Activated CD4-positive, alpha-beta T cell treated with anti-CD3 and anti-CD28 coated beads for 4 hours (primary cell): ENCODE measurements around the gene ERI3.

Source experiments
- DNase-seq, 2 donors: peaks; one replicate each; pipeline ENCODE4 v3.0.0-alpha.2; 2020

Gene ERI3

DNA sequence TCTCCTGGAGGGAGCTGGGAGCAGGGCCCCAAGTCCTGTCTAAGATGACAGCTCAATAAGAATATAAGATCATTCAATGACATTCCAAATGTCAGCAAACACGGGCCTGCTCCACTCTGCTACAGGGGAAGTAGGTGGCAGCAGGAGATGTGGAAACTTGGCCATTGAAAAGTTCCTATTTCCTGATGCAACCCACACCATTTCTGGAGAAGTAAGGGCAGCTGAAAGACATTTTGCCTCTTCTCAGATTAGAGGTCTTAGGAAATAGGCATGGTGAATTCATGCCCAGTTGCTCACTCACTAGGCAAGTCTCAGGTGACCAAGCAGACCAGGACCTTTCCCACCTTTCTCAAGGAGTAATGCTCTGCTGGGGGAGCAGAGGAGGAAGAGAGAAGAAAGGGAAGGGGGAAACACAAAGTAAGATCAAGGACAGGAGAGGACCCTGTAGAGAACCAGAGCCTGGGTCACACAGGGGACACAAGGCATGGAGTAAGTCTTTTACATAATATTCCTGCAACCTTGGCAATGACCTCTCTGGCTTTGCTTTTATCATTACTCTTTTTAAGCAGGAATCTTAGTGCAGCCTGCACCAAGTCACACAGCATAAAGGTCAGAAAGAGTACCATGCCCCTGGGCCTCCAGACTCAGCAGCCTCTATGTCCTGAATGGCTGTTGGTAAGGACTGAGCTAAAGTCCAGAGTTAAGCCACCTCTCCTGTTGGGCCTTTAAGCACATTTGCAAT, 72.9 kb downstream of the ERI3 start:
- DNase-seq: no peak

DNA sequence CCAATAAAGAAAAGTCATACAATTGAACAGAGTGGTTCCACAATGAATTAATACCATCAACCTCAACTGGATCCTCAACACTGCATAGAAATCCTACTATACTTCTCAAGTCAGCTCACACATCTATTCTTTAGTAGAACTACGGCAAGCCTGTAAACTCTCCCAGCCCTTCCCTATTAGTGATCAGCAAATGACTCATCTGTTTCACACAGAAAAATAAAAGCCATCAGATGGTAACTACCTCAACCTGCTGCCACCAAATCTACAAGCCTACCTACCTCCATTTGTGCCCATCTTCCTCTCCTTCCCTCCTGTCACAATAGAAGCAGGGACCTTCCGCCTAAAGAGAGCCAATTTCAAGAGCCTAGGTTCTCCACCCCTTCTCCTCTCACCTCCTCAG, 78.2 kb downstream of the ERI3 start:
- DNase-seq: no peak

DNA sequence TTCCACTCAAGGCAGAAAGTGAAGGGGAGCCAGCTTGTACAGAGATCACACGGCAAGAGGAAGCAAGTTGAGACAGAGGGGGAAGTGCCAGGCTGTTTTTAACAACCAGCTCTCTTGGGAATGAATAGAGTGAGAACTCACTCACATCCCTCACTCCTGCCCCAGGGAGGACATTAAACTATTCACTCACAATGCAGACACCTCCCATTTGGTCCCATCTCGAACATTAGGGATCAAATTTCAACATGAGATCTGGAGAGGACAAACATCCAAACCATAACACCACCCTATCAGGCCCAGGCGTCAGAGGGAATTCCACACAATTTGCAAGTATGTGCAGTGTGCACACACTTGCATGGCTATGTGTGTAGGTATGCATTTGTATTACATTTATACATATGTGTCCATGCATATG, 79.1 kb downstream of the ERI3 start:
- DNase-seq: no peak

DNA sequence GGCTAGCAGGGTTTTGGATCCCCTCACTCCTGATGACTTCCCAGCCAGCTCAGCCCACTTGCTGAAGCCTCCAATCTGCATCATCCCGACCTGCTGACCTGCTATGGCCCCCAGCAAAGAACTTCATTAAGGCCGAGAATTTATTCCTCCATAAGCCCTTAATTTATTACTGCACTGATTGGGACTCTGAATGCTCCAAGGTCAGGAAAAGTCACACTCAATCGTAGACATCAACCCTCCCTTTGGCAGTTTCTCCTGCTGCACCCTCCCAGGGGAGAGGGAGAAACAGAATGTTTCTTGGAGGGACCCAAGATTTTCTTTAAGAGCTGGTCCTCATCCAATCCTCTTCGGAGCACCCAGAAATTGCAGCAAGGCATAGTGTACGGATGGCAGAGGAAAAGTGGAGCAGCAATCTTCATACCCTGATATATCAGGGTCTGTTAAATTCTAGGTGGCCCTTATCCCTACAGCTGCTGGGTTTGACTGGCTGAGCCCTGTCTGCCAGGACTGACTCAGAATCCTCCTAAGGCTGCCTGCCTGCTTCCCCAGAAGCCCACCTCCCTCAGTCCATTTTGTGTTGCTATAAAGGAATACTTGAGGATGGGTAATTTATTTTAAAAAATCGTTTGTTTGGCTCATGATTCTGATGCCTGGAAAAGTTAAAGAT, 79.6 kb downstream of the ERI3 start:
- DNase-seq: no peak

DNA sequence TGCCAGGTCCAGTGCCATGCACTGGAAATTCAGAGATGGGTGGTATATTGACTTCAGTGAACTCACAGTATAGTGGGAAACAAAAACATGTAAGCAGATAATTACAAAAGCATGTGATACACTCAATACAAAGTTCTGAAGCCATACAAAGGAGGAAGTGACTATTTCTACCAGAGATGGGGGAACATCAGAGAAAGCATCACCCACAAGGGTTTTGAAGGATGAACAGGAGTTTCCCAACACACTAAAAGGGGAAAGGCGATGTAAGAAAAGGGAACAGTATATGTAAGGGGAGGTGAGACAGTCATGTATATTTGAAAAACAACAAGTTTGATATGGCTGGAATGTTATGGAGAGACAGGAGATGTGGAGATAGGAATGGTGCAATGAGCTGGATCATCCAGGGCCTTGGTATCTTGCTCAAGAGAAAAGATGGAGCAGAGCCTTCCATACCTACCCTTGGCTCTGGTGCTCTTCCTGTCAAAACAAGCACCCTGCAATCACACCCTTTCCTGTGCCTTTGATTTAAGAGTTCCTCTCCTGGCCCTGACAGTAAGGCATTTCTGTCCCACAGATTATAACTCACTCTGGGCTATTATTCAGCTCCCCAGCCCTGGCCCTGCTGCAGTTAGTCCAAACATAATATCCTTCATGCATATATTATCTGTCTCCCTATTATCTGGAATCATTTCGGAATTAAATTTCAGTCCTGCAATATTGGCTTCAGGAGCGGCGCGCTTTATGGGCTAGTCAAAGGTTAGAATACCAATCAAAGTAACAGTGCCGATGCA, 81.3 kb downstream of the ERI3 start:
- DNase-seq: no peak

DNA sequence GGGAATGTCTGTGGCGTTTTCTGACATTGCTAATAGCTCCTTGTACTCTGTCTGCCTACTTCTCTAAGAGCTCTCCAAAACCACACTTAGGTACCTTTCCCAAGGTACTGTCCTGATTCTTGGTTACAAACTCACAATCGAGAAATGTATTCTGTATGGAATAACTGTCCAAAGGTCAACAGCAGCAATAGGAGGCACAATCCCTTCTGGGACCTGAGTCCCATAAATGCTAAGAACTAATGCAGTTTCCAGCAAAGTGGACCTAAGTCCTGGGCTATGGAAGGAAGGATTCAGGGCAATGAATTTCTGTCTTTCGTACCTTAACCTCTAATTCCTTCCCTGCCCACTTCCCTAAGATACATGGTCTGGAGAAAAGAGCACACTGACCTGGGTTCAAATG, 82.1 kb downstream of the ERI3 start:
- no peak for DNase-seq

DNA sequence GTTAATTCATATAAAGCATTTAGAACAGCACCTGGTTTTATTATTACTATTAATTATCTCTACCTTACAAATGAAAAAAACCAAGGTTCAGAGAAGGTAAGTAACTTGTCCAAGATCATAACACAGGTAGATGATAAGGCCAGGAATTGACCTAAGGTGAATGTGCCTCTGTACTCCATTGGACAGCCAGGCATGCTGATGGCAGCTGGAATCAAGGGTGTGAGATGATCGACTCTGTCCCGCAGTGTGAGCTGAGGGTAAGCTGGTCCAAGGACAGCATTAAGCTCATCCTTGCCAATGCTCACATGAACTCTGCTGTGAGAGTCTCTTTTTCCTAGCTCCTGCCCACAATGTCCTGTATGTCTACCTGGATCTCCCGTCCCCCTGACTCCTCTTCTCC, 83.4 kb downstream of the ERI3 start:
- no peak for DNase-seq

DNA sequence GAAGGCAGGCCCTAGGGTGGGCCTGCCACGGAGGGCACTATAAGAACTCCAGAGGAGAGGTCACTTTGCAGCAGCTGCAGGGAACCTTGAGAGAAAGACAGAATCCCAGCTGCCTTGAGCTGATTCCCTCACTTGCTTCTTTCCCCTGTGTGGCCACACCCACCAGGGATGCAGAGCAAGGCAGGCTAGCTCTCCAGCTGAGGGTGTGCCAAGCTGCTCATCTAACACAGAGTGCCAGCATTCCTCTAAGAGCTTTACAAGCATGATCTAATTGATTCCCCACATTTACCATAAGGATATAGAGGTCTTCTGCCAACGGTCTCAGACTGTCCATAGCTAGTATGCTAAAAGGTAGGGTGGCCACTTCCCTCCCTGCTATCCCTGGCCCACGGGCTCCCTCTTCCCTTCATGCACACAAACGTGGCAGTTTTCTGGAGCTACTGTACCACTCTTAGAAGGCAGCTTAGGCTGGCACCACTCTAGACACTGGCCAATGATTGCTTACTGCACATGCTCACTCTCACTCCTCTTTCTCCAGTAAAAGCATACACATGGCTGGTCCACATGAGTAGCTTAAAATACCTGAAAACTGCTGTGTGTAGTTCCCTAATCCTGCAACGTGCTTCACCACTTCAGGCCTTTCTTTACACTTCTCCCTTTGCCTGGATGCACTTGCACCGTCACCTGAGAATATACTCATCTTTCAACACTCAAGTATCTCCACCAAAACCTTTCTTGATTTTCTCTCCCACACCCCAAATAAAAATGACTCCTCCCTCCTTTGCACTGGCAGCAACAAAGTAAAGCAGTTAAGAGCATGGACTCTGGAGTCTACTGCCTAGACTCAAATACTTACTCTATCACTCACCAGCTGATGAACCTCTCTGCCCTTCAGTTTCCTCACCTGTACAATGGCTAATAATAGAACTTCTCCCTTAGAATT, 84.1 kb downstream of the ERI3 start:
- DNase-seq: no peak

DNA sequence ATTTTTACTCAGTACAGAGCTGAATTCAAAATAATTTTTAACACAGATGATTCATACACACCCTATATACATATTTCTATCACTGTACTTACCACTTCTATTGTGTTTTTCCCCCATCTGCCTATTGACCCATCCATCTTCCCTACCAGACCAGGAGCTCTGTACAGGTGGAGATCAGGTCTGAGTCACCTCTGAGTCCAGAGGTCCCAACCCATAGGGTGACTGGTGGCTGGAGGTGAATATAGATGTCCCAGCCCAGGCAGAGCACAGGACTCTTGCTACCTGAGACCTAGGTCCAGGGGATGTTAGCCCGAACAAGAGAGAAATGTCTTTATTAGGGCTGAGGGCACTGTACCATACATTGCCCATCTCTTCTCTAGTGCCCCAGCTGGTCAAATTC, 87.0 kb downstream of the ERI3 start:
- DNase-seq: no peak

DNA sequence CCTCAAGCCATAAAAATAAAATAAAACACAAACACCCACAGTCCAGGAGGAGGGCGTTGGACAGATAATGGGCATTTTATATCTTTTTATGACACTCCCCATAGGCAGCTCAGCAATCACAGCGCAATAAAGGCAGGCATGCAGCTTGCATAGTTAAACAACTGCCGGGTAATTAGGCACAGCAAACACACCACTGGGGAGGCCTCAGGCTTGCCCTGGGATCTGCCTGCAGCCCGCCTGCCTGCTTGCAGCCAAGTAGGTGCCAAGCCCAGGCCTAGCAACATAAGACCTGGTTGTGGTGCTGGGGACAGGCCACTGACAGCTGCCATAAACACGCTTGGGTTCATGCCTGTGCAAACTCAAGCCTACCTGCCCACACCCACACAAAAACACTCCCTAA, 87.6 kb downstream of the ERI3 start:
- no peak for DNase-seq

DNA sequence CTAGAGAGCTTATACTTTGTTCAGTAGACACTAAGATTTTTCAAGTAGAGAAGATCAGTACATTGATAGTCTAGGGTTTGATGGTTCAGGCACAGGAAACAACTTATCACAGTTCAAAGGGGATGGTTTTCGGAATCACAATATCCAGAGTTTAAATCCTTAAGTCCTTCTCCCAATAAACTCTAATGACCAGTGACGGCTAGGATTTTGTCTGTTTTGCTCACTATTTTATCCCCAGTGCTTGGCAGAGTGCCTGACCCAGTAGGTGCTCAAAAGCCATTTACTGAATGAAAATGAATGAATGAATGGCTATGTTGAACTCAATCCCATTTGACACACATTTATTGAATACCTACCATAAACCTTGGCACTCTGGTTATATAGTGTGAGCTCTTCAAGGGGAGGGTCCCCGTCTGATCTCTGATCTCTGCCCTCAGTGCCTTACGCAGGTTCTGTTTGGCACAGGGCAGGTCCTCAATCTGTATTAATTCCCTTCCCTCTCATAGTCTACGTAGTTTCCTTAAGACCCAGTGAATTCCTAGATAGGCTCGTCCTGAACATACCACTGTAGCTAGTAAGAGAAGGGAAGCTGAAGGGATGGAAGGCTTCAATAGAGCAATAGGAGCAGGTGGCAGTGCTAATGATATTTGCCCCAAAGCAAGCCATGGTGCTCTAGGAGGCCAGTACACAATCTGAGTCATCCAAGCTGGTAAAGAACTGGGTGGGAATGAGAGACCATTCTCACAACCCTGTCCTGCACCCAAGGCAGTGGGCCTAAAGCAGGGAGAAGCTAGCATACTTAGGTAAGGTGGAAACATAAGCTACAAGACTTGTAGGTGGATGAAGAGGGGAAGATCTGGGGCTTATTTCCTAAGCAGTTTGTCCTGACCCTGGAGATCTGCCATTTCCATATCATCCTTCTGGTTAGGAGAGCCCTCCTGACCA, 88.4 kb downstream of the ERI3 start:
- no peak for DNase-seq

DNA sequence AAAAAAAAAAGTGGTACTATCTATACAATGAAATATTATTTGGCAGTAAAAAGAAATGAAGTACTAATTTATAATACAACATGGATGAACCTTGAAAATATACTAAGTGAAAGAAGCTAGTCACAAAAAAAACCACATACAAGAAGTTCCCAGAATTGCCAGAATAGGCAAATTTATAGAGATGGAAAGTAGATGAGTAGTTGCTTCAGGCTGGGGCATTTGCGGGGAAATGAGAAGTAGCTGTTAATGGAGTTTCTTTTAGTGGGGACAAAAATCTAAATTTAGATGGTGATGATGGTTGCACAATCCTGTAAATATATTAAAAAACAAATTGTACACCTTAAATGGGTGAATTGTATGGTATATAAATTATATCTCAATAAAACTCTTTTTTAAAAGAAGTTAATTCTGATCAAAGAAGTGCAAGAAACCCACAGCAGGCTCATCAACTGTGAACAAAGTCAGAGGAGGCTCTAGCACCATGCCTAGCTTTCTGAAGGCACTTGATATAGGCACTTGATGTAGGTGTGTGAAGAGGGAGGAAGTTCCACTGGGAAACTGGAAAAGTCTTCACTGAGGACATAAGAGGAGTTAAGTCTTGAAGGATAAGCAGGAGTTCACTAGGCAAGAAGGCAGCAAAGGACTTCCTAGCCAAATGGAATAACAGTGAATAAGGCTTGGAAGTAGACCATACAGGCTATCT, 89.2 kb downstream of the ERI3 start:
- DNase-seq: no peak

DNA sequence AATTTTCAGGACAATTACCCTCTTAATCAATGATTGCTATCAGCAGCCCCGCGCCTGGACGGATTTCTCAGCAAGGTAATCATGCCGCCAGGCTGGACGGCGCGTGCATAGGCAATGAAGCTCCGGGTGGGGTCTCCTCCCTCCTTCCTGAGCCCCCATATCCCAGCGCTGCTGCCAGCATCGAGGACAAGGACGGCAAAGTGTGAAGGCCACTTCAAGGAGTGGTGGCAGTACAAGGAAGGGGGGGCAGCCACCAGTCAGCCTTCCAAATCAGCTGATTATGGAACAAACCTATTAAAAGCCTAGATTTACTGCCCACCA, 90.6 kb downstream of the ERI3 start:
- DNase-seq: no peak

DNA sequence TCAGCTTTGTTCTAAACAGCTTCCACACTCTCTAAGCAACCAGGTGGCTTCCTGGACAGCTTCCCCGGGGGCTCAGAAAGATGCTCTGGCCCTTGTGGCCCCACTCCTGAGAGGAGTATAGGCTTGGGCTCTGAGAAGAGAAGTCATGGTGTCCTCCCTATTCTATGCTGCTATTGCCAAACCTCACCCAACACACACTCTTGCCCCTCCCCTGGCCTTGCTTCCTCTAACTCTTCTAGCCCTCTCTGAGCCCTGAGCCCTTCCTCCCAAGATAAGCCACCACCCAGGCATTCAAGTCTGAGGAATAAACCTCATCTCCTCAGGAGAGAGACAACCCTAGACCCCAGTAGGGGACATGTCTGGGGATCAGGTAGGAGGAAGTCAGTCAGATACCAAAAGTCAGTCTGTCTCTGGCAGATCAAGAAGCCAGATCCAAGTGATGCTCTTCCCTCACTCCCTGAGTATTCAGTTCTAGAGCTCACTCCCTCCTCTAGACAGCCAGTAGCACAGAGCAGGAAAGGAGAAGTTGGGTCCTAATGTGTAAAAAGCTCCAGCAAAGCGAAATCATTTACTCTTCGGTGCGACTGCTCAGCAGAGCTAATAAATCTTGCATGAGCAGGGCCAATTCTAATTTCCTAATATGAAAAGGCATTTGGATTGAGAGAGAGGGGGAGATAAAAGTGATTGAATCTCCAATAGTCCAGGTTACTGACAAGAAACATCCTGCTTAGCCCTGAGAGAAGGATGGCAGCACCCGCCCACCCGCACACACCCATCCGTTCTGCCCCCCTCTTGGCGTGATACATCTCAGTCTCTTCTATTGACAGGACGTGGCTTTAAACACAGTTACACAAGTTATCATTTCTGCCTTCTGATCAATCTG, 91.2 kb downstream of the ERI3 start:
- DNase-seq: no peak

DNA sequence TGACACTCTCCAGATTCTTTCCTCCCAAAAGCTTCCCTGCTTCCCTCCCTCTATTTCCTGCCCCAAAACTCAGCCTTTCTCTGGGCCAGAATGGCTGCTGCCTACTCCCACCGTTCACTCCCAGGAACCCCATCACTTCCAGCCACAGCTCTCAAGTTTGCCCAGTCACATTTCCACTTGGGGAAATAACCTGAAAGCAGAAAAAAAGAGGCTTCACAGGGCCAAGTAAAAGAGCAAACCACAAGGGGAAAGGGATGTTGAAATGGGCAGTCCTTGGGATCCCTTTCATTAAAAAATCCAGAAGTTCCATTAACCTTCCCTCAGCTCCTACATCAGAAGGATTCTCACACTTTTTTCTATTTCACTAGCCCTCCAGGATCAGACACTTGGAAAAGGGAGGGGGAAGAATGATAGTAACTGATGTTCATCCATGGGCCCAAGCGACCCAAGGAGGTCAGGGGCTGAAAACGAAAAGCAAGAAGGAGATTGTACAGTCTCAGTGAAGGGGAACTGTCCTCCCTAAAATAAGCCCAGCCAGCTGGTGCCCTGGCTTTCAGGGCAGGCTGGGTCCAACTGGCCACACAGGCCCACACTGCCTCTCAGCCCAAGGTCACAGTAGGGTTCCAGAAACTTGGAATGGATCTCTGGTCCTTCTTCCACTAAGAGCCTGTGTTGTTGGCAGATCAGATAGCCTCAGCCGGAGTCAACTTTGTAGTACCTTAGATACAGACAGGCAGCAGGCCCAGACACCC, 92.1 kb downstream of the ERI3 start:
- DNase-seq: no peak

DNA sequence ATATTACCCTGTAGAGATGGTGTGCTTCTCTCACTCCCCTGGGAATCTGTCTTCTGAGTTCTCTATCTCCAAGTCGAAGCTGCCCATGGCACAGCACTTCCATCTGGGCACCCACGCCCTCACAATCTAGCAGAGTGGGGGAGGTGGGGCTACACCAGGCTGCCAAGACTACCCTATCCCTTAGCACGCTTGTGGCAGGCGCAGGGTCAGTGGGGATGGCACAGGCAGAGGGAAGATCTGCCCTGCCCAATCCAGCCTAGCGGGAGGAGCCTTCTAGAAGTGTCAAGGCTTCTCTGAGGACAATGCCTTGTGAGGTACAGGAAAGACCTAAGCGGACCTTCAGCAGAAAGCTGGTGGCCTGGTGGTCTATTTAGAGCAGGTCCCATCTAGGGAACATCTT, 92.6 kb downstream of the ERI3 start:
- DNase-seq: no peak

DNA sequence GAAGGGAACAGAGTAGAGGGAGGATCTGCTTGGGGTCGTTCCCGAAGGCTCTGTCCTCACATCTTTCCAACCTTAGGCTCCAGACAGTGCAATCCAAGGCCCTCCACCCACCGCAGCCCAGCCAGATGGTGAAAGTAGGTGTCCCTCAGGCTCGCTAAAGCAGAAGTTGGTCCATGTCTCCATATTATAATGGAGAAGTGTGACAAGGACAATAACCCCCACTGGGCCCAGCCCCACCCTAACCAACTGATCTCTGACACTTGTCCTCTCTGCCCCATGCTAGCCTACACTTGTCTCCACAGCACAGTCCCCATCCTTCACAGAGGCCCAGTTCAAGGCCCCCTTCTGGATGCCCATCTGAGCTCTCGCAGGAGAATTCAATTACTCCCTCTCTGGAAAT, 93.1 kb downstream of the ERI3 start:
- no peak for DNase-seq

DNA sequence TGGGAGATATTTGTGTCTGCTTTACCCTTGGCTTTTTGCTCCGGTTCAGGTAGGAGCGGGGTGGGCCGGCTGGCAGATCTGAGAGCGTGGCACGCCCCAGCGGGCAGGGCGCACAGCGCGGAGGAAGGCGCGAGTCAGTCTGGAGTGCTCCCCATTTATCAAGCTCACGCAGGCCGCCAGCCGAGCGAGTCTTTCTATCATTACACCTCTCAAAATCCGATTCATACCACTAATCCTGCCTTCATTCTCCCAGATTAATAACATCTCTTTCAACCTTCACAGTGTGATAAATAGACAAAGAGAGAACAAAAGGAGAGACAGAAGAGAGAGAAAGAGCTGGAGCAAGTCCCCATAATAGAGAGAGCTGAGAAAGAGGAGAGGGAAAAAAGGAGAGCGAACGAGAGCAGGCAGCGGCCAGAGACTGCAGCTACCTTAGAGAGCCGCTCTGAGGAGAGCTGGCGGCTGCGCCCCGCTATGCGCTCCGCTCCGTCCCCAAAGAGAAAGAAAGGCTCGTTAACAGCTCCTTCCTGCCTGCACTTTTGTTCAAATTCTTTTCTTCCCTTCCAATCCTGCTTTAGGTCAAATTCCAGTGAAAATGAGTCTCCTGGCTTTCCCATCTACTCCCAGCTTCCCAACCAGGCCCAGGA, 93.8 kb downstream of the ERI3 start:
- DNase-seq: no peak

DNA sequence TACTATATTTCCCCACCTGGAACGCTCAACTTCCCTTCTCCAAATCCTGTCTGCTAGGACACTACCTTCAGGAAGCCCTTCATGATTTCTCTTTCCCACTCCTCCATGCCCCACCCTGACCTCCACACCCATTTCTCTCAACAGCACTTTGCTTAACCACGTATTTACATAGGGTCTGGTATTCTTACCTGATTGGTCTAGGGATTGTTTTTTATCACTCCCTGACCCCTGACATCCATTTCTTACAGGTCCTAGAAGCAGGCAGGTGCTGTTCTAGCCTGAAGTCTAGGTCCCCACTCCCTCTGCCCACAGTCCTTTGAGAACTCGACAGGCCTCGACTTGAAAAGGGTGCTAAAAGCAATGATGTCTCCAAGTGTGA, 94.3 kb downstream of the ERI3 start:
- no peak for DNase-seq
